Mucosa of stomach (tissue), 1 donor: ENCODE measurements around the gene HLF.
"Not testable (repeated sequence)": the region's sequence is repeated elsewhere in the genome, so short reads cannot be mapped to it uniquely, and the experiment has no call there.

Experiments used
- H3K27me3 ChIP-seq: one replicate; pipeline ENCODE4 v1.7.0; 2013; ENCODE audit warnings: mild to moderate bottlenecking, low read length; ENCODE audit not compliant: control insufficient read depth, insufficient read depth
- H3K36me3 ChIP-seq: one replicate; pipeline ENCODE4 v1.7.0; 2013; ENCODE audit warnings: low read length; ENCODE audit not compliant: control insufficient read depth, insufficient read depth
- H3K4me1 ChIP-seq: one replicate; pipeline ENCODE4 v1.7.0; 2013; ENCODE audit warnings: mild to moderate bottlenecking, low read length; ENCODE audit not compliant: control insufficient read depth, insufficient read depth
- H3K4me3 ChIP-seq: one replicate; pipeline ENCODE4 v1.7.0; 2013; ENCODE audit warnings: low read length
- H3K9ac ChIP-seq: one replicate; pipeline ENCODE4 v1.7.0; 2013; ENCODE audit warnings: mild to moderate bottlenecking, low read length, moderate library complexity
- H3K9me3 ChIP-seq: one replicate; pipeline ENCODE4 v1.7.0; 2013; ENCODE audit warnings: mild to moderate bottlenecking, low read length, moderate library complexity; ENCODE audit not compliant: control insufficient read depth
- donor health status: Pancreatic carcinoma.

Gene HLF

GRCh38 chr17:55323518-55324295 is 58.9 kb downstream of the HLF start:
- no peak overlapping the region for H3K9ac ChIP-seq
- H3K4me3 ChIP-seq: no peak overlapping the region

GRCh38 chr17:55324296-55324978 is 59.7 kb downstream of the HLF start:
- Histone ChIP-seq H3K9me3 (no peaks in the 10 kb centered on the region), H3K4me1 (no peaks in the 10 kb centered on the region), H3K27me3 (no peaks in the 10 kb centered on the region), H3K36me3 (no peaks in the 10 kb centered on the region), H3K4me3 (no peak overlapping the region), H3K9ac (no peak overlapping the region)

More at GRCh38 chr17:55323518-55324295, 58.9 kb downstream of the HLF start:
- Histone ChIP-seq H3K27me3 (no peaks in the 10 kb centered on the region), H3K9me3 (no peaks in the 10 kb centered on the region), H3K4me1 (no peaks in the 10 kb centered on the region), H3K36me3 (no peaks in the 10 kb centered on the region)

GRCh38 chr17:55325406-55325805 is 60.6 kb downstream of the HLF start:
- no peaks in the 10 kb centered on the region for H3K9me3 ChIP-seq
- H3K9ac ChIP-seq: no peak overlapping the region
- H3K27me3 ChIP-seq: no peaks in the 10 kb centered on the region
- no peak overlapping the region for H3K4me3 ChIP-seq
- H3K4me1 ChIP-seq: no peaks in the 10 kb centered on the region
- H3K36me3 ChIP-seq: no peaks in the 10 kb centered on the region

GRCh38 chr17:55326030-55326429 is 61.3 kb downstream of the HLF start:
- no peak overlapping the region for H3K4me3 ChIP-seq
- H3K36me3 ChIP-seq: no peaks in the 10 kb centered on the region
- no peaks in the 10 kb centered on the region for H3K9me3 ChIP-seq
- H3K27me3 ChIP-seq: no peaks in the 10 kb centered on the region
- no peaks in the 10 kb centered on the region for H3K4me1 ChIP-seq
- H3K9ac ChIP-seq: no peak overlapping the region

GRCh38 chr17:55327225-55328088 is 62.7 kb downstream of the HLF start:
- Histone ChIP-seq H3K9ac (no peak overlapping the region), H3K27me3 (no peaks in the 10 kb centered on the region), H3K9me3 (no peaks in the 10 kb centered on the region), H3K4me1 (no peaks in the 10 kb centered on the region), H3K4me3 (no peak overlapping the region), H3K36me3 (no peaks in the 10 kb centered on the region)

GRCh38 chr17:55328514-55328913 is 63.8 kb downstream of the HLF start:
- not testable (repeated sequence) for H3K9me3 ChIP-seq, H3K4me3 ChIP-seq, H3K4me1 ChIP-seq, H3K9ac ChIP-seq, H3K27me3 ChIP-seq, H3K36me3 ChIP-seq

- no peaks in the 10 kb centered on the region for H3K4me1 ChIP-seq
- H3K9ac ChIP-seq: no peak overlapping the region
- no peaks in the 10 kb centered on the region for H3K9me3 ChIP-seq
- H3K36me3 ChIP-seq: no peaks in the 10 kb centered on the region
- no peaks in the 10 kb centered on the region for H3K27me3 ChIP-seq
- H3K4me3 ChIP-seq: no peak overlapping the region
Measured at GRCh38 chr17:55330344-55330933, 65.7 kb downstream of the HLF start.

- H3K36me3 ChIP-seq: no peaks in the 10 kb centered on the region
- H3K9me3 ChIP-seq: no peaks in the 10 kb centered on the region
- no peak overlapping the region for H3K9ac ChIP-seq
- H3K4me3 ChIP-seq: no peak overlapping the region
- no peaks in the 10 kb centered on the region for H3K4me1 ChIP-seq
- no peaks in the 10 kb centered on the region for H3K27me3 ChIP-seq
Measured at GRCh38 chr17:55332296-55333041, 67.7 kb downstream of the HLF start.

GRCh38 chr17:55334285-55334684 is 69.5 kb downstream of the HLF start:
- Histone ChIP-seq H3K4me1 (no peaks in the 10 kb centered on the region), H3K36me3 (no peaks in the 10 kb centered on the region), H3K27me3 (no peaks in the 10 kb centered on the region), H3K4me3 (no peak overlapping the region), H3K9me3 (no peaks in the 10 kb centered on the region), H3K9ac (no peak overlapping the region)

- Histone ChIP-seq H3K9me3 (no peaks in the 10 kb centered on the region), H3K4me1 (no peaks in the 10 kb centered on the region), H3K4me3 (no peak overlapping the region), H3K9ac (no peak overlapping the region), H3K27me3 (no peaks in the 10 kb centered on the region), H3K36me3 (no peaks in the 10 kb centered on the region)
Measured at GRCh38 chr17:55334881-55335540, 70.3 kb downstream of the HLF start.

- Histone ChIP-seq H3K27me3 (no peaks in the 10 kb centered on the region), H3K4me1 (no peaks in the 10 kb centered on the region), H3K9me3 (no peaks in the 10 kb centered on the region), H3K36me3 (no peaks in the 10 kb centered on the region), H3K9ac (no peak overlapping the region), H3K4me3 (no peak overlapping the region)
Measured at GRCh38 chr17:55335625-55336024, 70.9 kb downstream of the HLF start.
